Measurements from ENCODE around the gene TIGIT. TPM values are rescaled to one million over a fixed set of nuclear protein-coding genes. Genes with fewer than 3 reads are reported as not detected.

TIGIT gene
- total RNA-seq, 1 experiment from 2014 or later, result not detected

DNA sequence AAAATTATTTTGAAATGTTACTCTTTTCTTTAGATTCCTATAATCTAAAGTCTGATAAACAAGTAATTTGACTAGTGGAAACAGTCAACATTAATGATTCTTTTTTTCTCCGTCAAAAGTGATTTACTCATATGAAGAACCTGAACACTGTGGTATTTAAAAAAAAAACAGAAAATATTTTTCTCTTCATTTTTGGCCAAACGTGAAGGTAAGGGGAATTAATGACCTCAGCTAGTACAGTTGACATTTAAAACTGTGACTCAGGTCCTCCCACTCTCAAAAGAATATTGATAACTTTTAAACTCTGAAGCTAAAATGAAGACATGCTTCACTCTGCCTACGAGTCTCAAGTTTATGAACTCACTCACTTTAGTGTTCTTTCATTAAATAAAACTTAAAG lies 34.5 kb downstream of the TIGIT start:
- H3K27me3 ChIP-seq (ENCODE audit: insufficient read depth, low read depth), result no peaks in the 10 kb centered on the region
- ChIA-PET CTCF (no interaction called here), POLR2A (ENCODE audit: unreplicated experiment) (no interaction called here)
- BruUV-seq (replicated peaks), result no TSS peak
- no peaks in the 10 kb centered on the region for H3K79me2 ChIP-seq (ENCODE audit: low read depth)
- H3K4me2 ChIP-seq, result no peak overlapping the region
- no peaks in the 10 kb centered on the region for H3F3A ChIP-seq (ENCODE audit: insufficient read depth, low read depth)
- no peak overlapping the region for H2AFZ ChIP-seq
- intact Hi-C loops (cut with micrococcal nuclease; ENCODE audit: unreplicated experiment), result no loop called here
- no peak overlapping the region for H3K4me3 ChIP-seq
- H3K9me2 ChIP-seq (ENCODE audit: insufficient read depth), result no peaks in the 10 kb centered on the region
- TF ChIP-seq CTCF (conservative IDR thresholded peaks at IDR 0.05) (no peak), EZH2 (IDR thresholded peaks at IDR 0.05; ENCODE audit: low read depth) (no peak)
- no peaks in the 10 kb centered on the region for H3K9me3 ChIP-seq (ENCODE audit: insufficient read depth, low read depth)
- no peak for DNase-seq
- H3K36me3 ChIP-seq (ENCODE audit: low read depth), result no peaks in the 10 kb centered on the region
- no peaks in the 10 kb centered on the region for H3K4me1 ChIP-seq (replicated peaks; ENCODE audit: insufficient read depth)
- no peaks in the 10 kb centered on the region for H4K20me1 ChIP-seq (ENCODE audit: insufficient read depth)
- no peak overlapping the region for H3K27ac ChIP-seq

GRCh38 chr3:114329823-114330222 lies 36.0 kb downstream of the TIGIT start:
- Histone ChIP-seq H3K27ac (no peak overlapping the region), H3K4me2 (no peak overlapping the region), H2AFZ (no peak overlapping the region), H3K4me3 (no peak overlapping the region), H4K20me1 (ENCODE audit: insufficient read depth) (no peaks in the 10 kb centered on the region), H3F3A (ENCODE audit: insufficient read depth, low read depth) (no peaks in the 10 kb centered on the region), H3K27me3 (ENCODE audit: insufficient read depth, low read depth) (no peaks in the 10 kb centered on the region), H3K4me1 (replicated peaks; ENCODE audit: insufficient read depth) (no peaks in the 10 kb centered on the region), H3K9me2 (ENCODE audit: insufficient read depth) (no peaks in the 10 kb centered on the region), H3K36me3 (ENCODE audit: low read depth) (no peaks in the 10 kb centered on the region), H3K79me2 (ENCODE audit: low read depth) (no peaks in the 10 kb centered on the region), H3K9me3 (ENCODE audit: insufficient read depth, low read depth) (no peaks in the 10 kb centered on the region)
- TF ChIP-seq EZH2 (IDR thresholded peaks at IDR 0.05; ENCODE audit: low read depth) (no peak), CTCF (conservative IDR thresholded peaks at IDR 0.05) (no peak)
- DNase-seq, result no peak
- intact Hi-C loops (cut with micrococcal nuclease; ENCODE audit: unreplicated experiment), result no loop called here
- BruUV-seq (replicated peaks), result no TSS peak
- ChIA-PET POLR2A (ENCODE audit: unreplicated experiment) (no interaction called here), CTCF (no interaction called here)

- H3K27me3 ChIP-seq (ENCODE audit: insufficient read depth, low read depth), result no peaks in the 10 kb centered on the region
- no peaks in the 10 kb centered on the region for H3K36me3 ChIP-seq (ENCODE audit: low read depth)
- no peak overlapping the region for H3K27ac ChIP-seq
- no peaks in the 10 kb centered on the region for H3K9me2 ChIP-seq (ENCODE audit: insufficient read depth)
- no TSS peak for BruUV-seq (replicated peaks)
- POLR2A ChIA-PET (ENCODE audit: unreplicated experiment), result no interaction called here
- no peaks in the 10 kb centered on the region for H3K9me3 ChIP-seq (ENCODE audit: insufficient read depth, low read depth)
- TF ChIP-seq CTCF (conservative IDR thresholded peaks at IDR 0.05) (no peak), EZH2 (IDR thresholded peaks at IDR 0.05; ENCODE audit: low read depth) (no peak)
- H3K4me3 ChIP-seq, result no peak overlapping the region
- no peaks in the 10 kb centered on the region for H3K4me1 ChIP-seq (replicated peaks; ENCODE audit: insufficient read depth)
- DNase-seq, result no peak
- H3F3A ChIP-seq (ENCODE audit: insufficient read depth, low read depth), result no peaks in the 10 kb centered on the region
- H3K79me2 ChIP-seq (ENCODE audit: low read depth), result no peaks in the 10 kb centered on the region
- no peak overlapping the region for H3K4me2 ChIP-seq
- no peaks in the 10 kb centered on the region for H4K20me1 ChIP-seq (ENCODE audit: insufficient read depth)
- intact Hi-C loops (cut with micrococcal nuclease; ENCODE audit: unreplicated experiment), result no loop called here
- CTCF ChIA-PET, result interaction anchor here (0.6 kb wide), 1 partner anchor 18 kb away, joined by 6 read pairs; no protein-coding TSS in a partner anchor
- H2AFZ ChIP-seq, result no peak overlapping the region
These were observed 37.2 kb downstream of the TIGIT start for GRCh38 chr3:114331007-114331406.

Measured in PC-9 (cell line).